C1 segment of cervical spinal cord (tissue), 14 donors: Measurements from ENCODE around the gene CPA3.

Experiments
- DNase-seq, 14 donors: peaks; one replicate each; lab custom pipeline; 2025; lab: John Stamatoyannopoulos, UW

Gene CPA3

DNA sequence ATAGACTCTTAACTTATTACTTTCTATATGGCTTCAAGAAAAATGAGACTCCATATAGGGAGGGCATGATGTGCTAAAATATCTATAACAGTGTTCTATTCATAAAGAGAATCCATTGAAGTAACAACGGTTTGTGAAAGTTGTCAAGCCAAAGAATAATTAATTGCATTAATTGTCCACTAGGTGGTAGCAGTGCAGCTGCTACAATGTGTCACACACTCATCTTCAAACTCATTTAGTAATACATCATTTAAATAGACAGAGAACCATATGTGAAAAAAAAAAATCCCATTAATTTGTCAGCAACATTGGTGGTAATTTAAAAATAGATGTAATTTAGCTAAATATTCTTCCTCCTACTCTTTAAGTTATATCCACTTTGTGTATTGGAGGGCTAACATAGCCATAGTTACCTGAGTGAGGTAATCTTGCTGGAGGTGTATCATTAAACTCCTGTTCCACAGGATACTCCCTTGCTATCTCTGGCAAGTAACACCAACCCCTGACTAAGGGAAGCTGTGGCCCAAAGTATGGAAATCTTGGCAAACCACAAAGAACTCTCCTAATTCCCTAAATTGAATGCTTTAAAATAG is 3.7 kb upstream of the CPA3 start:
- DNase-seq = peak in 1 of 14 donors; percentile 19

DNA sequence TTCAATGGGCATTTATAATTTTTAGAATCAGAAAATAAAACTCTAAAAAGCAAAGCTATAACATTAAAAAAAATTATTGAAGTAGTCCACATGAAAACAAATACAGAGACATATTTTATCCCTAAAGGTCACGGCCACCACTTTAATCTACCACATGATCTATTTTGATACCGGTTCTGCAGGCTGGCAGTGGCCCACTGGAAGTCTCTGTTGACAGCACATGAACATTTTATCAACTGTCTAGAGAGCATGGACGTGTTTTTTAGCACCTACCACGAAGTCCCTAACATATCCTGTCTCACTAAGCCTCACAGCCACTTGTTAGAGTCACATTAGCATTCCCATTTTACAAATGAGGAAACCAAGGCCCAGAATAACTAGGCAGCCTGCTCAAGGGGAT is 1.8 kb upstream of the CPA3 start:
- no peak for DNase-seq

DNA sequence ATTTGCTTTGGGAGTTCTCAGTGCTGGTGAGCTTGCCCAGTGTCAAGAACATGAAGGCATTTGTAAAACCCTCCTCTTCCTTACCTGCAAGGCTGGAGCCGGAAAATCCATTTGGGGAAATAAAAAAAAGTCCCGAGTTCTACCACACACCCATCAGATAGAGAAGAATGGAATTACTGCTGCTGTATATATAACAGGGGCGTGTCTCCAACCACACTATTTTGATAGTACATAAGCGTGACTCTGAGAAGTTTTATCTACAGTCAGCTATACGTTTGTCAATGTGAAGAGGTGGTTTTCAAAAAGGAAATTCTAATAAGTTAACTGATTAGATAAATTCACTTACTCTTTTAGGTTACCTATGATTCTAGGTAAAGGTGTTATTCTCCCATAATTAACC is 1.3 kb upstream of the CPA3 start:
- no peak for DNase-seq

DNA sequence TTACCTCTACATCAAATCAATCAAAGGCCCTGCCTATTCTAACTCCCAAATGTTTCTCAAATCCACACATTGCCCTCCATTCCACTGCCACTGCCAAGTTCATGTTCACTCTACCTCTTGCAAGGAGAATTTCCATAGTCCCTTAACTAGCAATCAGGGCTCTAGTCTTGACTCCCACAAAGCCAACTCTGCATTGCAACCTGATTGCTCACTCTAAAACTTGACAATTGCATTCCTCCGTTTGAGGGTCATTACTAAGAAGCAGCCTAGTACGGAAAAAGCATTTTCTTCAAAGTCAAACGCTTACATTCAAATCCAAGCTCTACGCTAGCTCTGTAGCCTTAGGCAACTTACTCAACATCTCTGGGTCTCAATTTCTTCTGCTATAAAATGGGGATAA is 1.2 kb downstream of the CPA3 start:
- DNase-seq = no peak

DNA sequence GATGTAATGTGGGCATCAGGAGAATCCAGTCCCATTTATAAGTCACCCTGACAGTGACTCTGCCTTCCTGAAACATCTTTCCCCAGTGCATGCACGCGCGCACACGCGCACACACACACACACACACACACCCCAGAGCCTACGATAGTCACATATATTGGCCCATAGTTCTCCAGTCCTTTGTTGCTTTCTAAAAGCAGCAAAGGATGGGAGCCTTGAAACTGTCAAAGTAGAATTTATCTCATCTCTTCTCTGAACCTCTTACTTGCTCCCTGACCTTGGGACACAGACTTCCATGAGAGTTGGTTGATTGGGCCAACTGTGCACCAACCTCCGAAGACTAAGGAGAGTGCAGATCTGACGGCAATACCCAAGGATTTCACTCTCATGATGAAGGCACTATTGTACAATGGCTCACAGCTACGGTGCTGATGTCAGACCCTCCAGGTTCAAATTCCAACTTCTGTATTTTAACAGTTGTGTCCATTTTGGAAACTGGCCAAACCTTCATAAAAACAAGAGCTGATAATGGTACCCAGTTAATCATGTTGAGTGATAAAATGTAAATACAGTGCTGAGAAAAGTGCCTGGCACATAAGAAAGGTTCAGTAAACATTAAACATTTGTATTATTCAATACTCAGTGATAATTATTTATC is 8.3 kb downstream of the CPA3 start:
- DNase-seq = no peak

DNA sequence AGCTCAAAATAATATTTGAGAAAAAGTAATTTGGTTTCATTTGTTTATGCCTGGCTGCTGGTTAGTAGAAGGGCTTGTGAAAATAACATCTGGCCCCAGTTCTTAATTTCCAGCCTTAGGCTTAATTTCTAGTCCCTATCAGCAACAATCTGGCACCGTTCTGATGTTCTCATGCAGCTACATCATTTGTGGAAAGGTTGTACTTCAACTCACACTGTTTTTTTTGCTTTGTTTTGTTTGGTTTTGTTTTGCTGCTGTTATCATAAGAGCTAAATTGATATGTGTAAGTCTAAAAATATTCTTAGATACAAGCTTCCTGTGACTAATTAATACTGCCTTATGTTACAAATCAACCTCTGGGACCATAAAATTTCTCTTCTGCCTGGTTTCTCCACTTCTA is 8.9 kb downstream of the CPA3 start:
- no peak for DNase-seq

DNA sequence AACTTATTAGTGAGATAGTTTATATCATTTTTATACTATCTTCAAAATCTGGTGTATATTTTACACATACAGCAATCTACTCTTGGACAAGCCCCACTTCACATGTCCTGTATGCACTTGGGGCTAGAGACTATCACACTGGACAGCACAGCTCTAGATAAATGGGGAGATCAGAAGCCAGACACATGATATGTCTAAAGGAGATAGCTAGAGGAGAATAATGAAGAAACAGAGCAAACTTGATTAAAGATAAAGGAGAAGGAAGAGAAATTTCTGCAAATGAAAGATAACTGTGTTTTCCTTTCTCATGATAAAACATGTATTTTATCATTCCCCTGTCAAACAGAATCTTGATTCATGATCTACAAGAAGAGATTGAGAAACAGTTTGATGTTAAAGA is 13.0 kb downstream of the CPA3 start:
- DNase-seq = no peak

DNA sequence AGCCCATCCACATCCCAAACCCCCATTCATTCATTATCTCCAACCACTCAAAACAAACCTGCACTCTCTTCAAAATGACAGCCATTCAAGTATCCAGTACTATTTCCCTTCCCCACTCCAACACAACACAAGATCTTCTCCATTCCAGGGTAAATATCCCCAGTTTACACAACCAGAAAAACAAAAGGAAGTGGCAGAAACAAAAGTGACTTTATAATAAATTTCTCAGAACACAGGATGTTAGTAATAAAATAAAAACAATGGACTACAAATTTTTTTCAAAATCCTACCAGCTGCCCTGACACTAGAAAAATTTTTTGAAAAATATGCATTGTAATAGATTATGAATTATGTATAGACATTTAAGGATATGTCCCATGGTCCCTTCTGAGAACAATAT is 14.2 kb downstream of the CPA3 start:
- DNase-seq = no peak

DNA sequence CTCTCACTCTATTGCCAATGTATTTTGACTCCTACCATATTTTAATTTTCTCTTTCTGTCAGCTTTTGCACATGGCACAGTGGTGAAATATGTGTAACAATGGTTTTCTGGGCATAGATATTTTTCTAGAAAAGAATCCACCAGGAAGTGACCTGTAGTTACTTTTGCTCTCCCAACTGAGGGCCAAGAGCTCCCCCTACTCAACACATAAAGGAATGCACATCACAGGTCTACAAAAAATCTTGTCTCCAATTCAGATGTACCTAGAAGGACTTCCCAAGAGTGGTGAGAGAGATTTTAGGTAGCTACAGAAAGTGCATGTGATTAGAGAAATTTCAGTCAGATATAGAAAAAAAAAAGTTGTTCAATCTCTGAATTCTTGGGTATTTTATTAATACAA is 15.6 kb downstream of the CPA3 start:
- no peak for DNase-seq

DNA sequence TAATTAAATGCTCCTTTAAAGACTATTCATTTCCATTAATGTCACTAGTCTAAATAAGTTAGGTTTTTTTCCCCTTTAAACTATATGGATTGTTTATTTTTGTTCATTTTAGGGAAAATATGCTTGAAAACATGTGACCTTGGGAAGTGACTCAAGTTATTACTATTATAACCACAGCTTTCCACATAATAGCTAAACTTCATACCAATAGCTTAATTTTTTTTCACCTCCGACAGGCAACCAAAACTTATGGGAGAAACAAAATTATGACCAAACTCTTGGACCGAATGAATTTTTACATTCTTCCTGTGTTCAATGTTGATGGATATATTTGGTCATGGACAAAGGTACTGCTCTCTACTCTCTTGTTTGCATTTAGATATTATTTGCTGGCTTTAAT is 16.2 kb downstream of the CPA3 start:
- no peak for DNase-seq

DNA sequence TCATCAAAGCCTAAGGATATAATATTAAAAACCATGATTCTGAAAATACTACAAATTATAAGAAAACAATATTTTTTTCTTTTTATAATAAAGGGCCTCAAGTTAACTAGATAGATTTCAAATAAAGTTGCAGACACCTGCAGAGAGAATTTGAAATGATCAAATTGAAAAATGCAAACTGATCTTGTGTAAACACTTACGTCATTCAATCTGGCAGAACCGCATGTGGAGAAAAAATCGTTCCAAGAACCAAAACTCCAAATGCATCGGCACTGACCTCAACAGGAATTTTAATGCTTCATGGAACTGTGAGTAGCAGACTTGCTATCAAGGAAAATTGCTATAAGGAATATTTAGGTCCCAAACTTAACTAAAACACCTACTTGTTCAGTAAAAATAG is 17.2 kb downstream of the CPA3 start:
- peak in 1 of 14 donors; percentile 88 for DNase-seq

DNA sequence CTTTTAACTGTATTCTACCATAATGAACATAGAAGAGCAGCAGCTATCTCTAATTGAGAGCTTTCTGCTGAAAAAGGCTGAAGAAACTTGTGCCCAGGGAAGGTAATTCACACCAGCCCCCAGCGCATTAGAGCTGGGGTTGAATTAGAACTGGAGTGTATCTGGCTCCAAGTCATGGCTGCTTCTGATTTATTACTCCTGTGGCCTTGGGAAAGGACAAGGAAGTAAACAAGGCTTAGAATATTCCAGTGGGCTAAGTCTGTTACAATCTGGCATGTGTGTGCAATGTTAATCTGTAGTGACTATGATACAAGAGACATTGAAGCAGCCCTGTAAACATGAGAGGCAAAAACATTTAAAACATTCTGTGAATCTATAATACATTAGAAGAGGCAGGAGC is 18.1 kb downstream of the CPA3 start:
- DNase-seq = peak in 1 of 14 donors; percentile 21

DNA sequence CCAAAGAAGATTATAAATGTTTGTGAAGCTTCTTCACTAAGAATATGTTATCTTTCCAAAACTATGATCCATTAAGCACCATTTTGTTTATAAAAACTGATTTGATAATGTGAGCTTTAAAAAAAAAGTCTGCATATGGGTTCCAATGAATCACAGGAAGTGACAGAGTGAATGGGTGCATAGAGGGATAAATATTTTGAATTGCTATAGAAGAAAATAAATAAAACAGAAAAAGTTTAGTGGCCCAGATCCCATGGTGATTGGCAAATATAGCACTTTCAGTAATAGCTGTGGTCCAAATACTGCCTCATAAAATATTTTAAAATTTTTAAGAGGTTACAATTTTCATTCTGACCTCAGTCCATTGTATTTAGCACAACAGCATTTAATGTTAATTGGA is 19.2 kb downstream of the CPA3 start:
- DNase-seq = no peak

DNA sequence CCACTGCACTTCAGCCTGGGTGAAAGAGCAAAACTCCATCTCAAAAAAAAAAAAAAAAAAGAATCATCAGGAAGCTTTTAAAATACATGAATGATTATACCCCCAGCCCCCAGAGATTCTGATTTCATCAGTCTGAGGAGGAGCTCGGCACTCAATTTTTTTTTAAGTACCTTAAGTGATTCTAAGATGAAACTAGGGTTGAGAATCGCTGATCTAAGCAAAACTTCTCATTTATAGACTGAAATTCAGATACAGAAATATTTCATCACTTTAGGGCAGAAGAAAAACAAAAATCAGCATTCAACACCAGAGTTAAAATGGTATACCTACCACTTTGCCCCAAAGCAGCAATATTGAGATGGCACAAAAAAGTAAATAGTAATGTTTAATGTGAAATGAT is 24.7 kb downstream of the CPA3 start:
- DNase-seq = no peak

DNA sequence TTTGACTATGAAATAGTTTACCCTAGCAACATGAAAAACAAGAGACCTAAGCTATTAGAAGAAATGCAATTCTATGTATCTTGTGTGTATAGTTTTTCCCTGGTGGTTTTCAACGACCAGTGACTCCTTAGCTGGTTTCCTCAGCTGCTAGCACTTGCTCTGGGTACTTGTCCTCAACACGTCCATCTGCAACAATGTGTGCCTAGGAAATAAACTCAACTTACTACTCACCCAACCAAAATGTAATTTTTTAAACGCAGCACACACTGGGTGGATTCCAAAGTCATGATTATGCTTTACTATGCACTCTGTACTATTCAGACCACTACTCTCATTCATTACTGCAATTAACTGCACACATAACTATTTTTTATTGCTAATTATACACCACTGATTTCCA is 31.0 kb downstream of the CPA3 start:
- DNase-seq = no peak

DNA sequence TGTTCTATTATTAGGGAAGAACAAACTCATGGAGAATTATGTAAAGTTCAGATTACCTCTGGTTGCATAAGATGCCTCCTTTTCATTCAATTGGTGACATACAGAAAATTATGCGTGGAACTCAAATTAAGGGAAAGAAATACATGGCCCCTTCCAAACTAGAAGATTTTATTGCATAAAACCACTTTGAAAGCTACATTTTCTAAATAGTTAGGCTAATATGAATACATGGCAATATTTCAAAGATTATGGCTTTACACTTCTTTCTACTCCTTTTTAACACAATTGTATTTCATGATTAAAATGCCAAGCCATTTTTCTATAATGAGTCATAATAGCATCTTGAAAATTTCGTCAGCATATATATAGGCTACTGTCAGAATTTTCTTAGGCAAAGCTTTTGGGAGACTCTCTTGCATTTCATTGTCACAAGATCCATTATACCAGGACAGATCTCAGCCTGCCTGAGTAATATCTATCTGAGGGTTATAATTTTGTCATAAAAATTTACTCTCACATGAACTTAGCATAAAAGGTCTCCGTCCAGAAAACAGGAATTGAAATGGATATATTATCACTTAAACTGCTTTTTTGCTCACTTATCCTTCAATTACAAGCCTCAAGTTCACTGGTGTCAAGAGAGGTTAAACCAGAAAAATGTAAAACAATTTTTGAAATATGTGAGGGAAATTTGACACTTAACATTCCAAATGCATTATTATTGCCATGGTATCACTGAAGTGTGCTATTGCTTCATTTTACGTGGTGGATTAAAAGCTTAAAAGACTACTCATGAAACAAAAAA is 37.1 kb downstream of the CPA3 start:
- no peak for DNase-seq

DNA sequence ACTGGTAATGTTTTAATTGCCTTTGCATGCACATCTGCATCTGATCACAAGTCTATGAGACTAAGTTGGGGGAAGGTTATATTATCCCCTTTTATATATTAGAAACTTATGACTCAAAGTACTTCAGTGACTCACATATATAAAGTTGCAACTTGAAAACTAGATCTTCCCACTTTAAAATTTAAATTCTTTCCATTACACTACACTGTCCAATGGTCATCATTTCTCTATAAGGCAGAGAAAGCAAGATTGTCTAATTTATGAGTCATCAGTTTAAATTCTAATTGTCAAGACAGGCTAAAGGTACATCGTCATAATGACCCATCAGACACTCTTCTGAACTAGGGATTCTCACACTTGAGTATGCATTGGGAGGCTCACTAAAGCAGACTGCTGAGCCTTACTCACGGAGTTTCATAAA is 37.9 kb downstream of the CPA3 start:
- no peak for DNase-seq

DNA sequence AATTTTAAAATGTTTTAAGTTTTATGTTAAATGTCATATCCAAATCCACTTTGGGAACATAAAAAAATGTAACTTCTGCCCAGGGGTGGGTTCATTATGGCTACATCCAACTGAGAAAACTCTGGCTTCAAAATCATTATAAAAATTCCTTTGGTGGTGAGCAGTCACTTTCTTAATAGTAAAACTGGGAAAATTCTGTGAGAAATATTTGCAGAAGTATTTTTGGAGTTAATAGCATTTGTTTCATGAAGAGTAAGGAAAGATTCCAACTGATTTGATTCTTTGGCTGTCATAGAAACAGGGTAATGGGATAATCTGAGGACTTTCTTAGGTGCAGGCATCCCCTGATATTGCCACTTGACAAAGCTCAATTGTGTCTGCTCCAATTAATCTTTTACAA is 38.8 kb downstream of the CPA3 start:
- DNase-seq = no peak

DNA sequence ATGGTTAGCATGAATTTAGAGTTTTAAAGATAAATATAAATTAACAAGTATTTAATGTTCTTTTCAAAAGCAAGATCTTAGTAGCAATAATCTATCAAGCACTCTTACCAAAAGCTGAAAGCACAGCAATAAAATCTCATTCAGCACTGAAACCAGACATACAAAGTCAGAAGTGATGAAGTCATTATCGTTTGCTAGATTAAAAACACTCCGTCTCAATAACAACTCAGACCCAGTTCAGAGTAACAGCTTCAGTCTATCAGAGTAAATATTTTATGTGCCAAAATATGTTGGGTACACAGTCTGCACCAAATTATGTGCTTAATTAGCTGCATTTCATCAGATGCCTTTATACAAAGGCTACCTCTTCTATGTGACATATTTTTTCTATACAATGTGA is 41.6 kb downstream of the CPA3 start:
- DNase-seq = no peak

DNA sequence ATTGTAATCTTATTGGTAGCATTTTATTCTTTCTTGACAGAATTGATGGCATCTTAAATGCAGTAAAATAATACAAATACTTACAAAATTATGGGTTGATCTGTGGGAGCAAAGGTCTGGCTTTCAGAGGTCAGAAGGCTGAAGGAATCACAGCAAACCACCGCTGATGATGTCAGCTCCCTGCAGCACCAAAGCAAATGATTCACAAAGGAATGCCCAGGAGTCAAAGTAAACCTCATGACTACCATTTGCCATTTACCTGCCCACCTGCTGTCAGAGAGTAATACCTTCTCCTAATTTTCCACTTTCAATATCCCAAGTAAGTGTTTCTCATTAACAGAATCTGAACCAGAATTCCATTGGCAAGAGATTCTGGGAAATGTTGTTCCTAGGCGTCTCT is 46.1 kb downstream of the CPA3 start:
- no peak for DNase-seq

DNA sequence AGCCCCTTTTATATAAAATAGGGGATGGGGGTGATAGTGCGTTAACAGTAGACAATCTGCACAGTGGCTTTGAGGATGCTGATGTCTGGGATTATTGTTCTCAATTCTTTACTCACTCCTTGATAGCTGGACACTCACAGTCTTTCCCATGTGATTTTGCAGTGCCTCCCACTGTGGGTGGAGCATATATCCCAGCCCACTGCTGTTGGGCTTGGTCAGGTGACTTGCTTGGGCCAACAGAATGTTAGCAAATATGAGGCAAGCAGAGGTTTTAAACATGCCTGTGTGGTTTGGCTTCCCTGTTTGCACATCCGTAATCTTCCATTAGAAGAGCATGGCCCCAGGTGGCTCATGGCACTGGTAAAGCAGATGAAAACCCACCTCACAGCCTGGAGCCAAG is 46.5 kb downstream of the CPA3 start:
- no peak for DNase-seq

DNA sequence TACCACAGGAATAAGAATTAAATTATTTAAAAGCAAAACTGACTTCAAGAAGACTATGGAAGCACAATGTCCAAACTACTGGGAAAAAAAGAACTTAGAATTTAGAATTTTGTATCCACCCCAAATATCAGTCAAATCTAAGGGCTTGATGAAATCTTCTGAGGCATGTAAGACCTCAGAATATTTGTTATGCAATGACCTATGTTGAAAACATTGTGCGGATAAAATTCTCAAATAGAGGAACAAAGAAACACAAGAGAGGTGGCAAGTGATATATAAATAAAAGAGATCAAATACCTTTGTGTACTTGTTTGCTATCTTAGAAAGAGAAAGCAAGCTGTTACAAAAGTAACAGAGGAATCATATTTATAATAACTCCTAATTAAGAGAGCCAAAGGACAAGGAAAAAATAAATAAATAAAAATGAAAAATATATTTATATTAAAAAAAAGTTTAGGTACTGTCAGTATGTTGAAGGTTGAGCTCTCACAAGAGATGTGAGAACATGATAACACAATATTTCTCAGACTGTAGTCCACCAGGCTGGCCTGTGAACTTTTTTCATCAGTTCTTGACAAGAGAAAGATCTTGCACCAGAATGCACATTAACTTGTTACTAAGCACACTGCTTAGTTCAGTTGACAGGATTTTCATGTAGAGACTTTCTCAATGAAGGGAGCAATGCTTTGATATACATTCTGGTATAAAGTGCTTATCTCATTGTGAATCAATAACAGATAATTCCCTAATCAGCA is 50.0 kb downstream of the CPA3 start:
- DNase-seq = no peak
